GM18867 (cell line): ENCODE results near the gene SLC2A4RG.

Source experiments
- ATAC-seq: cut with Tn5 transposase; IDR thresholded peaks from one replicate; pipeline ENCODE4 v1.9.1; 2021; ENCODE audit warnings: mild to moderate bottlenecking, moderate library complexity; ENCODE audit not compliant: unreplicated experiment

Gene SLC2A4RG

DNA sequence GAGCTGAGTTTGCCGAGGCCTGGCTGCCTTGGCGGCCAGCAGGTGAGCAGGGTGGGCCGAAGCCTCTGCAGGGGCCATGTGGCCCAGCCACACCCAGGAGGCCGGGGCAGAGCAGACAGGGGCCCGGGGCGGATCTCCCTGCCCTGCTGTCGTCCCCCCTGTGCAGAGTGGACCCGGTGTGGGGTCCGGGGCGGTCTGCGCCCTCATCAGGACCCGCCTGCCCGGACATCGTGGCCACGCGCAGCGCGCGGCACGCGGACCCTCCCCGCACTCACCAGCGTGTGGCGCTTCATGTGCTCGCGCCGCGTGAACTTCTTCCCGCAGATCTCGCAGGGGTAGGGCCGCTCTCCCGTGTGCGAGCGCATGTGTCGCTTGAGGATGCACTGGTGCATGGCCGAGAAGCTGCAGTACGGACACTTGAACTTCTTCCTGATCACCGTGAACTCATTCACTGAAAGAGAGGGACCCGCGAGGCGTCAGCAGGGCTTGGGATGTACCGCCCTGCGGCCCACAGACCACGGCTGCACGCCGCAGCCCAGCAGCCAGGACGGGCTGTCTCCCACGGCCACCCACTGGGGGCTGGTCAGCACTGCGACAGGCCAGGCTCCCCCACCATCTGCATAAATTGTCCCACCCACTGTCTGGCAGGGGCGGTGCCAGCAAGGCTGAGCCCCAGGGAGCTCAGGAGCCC lies 13.0 kb downstream of the SLC2A4RG start:
- no peak for ATAC-seq

DNA sequence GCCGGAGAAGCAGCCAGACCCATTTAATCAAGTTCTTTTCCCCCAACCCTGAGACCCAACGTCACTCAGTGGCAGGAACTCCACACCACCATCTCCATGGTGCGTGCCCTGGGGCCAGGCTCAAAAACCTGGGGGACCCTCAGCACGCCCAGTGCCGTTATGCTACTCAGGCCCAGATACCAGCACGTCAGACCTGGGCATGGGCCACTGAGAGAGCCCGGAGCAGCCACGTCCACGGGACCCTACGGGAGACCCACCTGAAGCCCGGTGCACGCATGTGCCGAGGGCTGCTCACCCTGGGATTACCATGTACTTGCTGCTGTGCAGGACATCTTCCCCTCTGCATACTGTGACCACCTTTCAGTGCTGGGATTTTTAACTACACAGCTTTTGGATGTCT lies 13.8 kb downstream of the SLC2A4RG start:
- no peak for ATAC-seq

DNA sequence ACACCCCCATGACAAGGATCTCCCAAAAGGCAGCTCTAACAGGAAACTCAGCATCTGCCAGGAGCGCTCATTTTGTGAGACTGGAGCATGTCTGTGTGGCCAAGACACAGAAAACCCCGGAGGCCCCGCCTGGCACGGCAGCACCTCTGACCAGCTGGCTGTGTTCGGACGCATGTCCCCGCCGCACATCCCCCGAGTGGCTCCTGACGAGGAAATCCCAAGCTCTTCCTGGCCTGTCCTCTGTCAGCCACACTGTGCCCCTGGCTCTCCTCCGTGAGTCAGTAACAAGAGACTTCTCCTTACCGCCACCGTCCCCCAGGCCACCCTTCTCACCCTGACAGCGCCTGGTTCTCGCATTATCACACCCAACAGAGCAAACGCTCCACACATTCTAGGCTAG lies 14.4 kb downstream of the SLC2A4RG start:
- ATAC-seq = no peak

DNA sequence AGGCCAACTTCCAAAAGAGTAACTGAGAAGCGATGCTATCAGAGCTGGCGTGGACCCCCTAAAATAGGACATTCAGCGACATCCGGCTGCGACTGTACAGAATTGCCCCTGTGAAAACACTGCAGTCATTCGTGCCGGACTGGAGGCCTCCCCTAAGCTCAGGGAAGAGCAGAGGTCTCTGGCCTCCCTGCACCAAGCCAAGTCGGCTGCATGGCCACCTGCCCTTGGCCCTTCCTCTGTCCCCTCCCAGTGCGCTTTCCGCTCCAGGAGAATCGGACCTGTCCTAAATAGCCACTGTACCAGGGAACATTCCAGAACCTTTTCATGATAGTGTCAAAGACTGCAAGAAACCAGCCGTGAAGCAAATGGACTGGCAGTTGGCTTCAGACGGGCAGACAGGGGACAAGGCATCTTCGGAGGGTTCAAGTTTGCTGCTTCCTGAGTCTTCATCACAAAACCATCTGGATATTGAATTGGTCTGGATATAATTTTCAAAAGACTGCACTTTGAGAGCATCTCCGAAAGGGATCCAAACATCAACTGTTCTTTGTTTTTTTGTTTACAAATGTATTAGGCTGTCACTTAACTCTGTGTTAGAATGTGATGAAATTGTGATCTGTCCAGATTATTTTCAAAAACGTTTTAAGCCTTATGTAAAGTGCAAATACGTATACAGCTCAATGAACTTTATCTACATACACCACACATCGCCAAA lies 16.5 kb downstream of the SLC2A4RG start:
- no peak for ATAC-seq

DNA sequence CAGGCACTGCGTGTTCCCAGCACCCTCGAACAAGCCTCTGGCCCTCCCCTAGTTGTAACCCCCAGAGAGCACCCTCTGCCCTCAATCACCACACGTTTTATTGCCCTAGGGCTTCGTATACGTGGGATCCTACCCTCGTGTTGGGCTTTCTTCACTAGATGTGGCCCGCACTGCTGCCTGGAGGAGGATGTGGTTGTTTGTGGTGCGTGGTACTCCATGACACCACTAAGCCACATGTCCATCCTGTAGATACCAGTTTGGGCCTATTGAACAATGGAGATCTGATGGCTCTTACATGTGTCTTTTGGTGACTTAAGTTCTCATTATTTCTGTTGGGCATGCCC lies 17.0 kb downstream of the SLC2A4RG start:
- no peak for ATAC-seq

DNA sequence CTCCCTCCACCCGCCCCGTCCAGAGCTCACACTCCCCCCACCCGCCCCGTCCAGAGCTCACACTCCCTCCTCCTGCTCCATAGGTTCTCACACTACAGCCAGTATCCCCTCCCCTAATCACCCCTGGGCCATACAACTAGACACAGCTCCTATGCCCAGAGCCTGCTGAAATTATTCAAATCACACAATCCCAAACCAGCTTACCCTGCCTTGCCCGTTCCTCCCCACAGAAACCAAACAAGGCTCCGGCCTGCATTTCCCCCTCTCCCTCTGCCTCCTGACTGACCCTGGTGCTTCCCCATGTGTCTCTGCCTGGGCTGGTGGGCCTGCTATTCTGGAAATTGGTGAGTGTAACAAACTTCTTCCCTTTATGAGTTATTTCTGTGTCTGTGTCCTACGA lies 18.6 kb downstream of the SLC2A4RG start:
- ATAC-seq = no peak

DNA sequence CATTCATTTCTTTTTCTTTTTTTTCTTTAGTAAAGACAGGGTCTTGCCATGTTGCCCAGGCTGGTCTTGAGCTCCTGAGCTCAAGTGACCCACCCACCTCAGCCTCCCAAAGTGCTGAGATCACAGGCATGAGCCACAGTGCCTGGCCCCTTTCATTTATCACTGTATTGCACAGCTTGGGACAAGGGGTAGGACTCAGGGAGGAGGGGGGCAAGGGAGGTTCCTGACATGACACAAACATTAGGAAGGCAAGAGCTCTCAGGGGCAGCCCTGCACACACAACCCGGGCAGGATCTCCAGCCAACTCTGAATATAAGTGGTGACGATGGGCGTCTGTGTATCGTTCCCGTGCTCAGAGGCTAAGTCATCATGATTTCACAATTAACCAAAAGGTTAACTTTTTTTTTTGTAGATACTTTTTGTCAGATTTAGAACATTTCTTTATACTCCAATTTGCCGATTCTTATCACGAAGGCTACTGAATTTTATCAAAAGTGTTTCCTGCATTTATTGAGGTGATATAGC lies 19.9 kb downstream of the SLC2A4RG start:
- no peak for ATAC-seq

DNA sequence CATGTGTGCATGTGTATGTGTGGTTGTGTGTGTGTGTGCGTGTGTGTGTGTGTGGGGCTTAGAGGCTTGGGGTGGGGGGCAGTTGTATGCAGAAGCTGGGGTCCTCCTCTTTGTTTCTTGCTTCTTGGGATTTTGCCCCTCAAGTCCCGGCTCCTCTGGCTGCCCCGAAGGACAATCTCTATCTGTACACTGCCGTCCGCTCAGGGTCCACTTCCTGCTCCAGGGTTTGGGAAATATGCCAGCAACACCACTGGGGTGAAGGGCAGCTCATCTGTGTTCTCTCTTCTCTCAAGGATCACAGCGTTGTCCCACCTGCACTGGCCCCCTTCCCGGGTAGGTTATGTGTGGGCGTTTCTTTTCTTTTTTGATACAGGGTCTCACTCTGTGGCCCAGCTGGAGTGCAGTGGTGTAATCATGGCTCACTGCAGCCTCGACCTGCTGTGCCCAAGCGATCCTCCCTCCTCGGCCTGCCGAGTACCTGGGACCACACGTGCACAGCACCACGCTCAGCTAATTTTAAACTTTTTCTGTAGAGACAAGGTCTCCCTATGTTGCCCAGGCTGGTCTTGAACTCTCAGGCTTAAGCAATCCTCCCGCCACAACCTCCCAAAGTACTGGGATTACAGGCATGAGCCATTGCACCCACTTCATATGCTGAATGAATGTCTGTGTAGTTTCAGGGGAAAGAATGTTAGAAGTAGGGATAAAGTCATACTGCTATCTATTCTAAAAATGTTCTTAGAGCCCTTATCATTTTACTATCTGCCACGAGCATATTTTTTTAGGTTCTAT lies 25.7 kb downstream of the SLC2A4RG start:
- ATAC-seq = no peak

DNA sequence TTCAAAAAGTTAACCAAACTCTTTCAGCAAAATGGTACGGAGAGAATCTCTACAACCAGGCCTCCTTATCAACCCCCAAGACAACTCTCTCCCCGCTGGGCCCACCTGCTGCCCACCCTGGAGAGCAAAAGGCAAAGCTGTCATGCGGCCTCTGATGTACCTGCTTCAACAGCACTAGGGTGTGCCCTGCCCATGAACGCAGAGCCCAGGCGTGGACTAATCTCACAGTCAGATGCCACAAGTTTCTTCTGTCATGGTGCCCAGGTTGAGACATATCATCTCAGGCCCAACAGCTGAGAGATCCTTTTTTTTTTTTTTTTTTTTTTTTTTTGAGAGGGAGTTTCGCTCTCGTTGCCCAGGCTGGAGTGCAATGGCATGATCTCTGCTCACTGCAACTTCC lies 26.3 kb downstream of the SLC2A4RG start:
- no peak for ATAC-seq

DNA sequence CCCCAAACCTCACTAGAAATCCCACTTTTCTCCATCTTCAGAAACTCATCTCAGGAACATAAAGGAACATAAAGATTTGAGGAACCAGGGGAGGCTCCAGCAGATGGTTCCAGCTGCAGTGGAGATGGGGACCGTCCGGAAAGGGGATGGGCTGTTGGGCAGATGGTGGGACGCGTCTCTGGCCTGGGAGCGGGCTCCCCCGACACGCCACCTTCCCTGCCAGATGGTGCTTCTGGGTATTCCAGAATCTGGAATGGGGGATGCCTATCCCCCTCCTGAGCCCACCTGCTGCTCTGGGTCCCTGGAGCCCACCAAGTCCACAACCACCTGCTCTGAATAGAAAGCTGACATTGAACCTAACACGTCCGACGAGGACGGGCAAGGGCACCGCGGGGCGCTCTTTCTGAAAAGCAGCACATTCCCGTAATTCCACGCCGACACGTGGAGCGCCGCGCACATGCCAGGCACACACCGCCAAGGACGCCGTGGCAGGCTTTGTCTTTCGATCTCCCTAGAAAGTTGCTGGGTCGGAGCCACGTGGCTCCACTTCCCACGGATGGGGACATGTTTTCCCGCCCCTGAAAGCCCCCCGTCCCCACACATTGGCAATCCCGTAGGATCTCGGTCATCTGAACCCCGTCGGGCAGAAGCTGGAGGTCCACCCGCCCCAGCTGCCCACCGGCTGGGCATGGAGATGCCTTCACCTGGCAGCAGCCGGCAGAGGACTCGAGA lies 27.3 kb downstream of the SLC2A4RG start:
- ATAC-seq = no peak

DNA sequence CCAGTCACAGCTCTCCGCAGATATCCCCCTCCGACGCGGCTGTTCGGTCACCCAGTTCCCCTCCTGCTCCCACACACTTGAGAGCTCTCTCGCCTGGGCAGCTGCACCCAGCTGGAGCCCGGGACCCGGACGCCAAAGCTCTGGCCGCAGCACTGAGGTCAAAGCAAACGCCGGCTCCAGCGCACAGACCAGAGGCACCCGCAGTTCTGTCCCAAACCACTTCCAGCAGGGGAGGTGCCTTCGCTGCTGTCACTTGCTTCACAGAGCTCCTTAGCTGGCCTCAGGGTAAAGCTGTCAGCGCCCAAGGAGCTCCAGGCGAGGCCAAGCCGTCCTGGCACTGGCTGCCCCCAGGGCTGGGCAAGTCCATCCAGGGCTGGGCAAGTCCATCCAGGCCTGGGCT lies 27.9 kb downstream of the SLC2A4RG start:
- ATAC-seq = no peak

DNA sequence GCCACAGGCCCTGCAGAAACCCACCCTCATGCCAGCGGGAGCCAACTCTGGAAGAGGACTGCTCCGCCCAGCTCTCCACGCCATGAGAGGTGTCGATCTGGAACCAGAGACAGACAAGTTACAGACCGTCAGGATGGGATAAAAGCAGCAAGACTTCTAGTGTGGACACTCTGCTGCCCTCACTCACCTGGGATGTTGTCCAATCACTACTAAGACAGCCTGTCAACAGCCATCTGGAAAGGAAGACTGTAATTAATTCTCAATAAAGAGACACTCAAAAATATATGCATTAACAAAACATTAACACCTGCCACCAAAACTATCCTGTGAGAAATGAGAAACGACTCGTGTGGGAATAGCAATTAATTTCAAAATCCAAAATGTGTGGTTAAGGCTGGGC lies 28.3 kb downstream of the SLC2A4RG start:
- ATAC-seq = no peak

DNA sequence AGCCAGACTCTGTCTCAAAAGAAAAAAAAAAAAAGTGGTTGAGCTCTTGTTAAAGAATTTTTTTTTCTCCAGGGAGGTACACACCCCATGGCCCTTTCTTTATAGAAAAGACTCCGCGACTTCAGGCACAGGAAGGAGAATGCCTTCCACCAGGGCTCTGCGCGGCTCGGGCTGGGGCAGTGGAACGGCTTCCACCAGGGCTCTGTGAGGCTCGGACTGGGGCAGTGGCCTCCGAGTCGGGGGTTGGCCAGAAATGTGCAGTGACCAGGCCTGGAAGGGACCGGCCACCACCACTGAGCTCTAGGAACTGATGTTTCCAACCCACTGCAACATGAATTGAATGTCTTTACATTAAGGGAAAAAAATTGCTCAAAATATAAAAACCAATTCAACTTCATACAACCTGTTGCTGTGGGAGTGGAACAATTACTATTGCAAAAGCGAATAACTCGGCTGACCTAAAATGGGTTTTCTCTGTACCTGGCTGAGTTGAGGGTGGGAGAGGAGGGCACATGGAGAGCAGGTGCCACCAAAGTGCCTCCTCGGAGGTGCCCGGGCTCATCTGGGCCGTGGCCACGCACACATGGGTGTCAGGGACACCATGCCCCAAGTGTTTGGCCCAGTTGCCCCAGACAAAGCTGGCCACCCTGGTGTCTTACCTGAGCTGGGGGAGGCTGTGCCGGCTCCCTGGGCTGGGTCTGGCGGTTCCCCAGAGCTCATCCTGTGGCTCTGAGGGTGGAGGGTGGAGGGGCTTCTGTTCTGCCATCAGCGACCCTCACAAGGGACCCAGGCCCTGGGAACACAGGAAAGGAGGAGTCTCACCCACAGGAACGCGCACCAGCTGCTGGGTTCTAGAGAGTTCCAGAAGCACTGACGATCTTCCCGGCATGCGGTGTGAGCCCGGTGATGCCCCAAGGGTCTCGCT lies 29.3 kb downstream of the SLC2A4RG start:
- no peak for ATAC-seq

DNA sequence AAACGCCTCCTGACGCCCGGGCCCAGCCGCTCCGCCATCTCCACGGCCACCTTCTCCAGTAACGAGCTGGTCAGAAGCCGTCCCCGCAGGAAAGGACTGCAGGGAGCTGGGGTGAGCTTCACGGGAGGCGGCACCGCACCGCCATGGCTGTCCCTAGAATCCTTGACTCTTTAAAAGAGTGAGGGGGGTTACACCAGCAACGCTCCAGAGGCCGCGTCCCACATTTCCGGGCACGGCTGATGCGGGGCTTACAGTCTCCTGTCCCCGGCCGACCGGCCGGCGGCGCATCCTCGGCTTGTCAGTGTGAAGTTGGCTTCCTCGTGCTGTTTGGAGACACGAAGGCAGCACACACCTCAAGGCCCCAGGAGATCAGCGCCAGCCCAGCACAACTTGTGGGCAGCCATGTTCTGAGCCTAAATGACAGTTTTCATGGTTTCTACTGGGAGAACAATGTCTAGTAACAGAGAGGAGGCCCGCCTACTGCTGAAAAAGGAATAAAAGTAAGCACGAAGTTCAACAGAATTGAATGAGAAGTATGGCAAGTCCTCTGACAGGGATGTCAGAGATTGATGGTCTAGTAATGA lies 30.4 kb downstream of the SLC2A4RG start:
- no peak for ATAC-seq

DNA sequence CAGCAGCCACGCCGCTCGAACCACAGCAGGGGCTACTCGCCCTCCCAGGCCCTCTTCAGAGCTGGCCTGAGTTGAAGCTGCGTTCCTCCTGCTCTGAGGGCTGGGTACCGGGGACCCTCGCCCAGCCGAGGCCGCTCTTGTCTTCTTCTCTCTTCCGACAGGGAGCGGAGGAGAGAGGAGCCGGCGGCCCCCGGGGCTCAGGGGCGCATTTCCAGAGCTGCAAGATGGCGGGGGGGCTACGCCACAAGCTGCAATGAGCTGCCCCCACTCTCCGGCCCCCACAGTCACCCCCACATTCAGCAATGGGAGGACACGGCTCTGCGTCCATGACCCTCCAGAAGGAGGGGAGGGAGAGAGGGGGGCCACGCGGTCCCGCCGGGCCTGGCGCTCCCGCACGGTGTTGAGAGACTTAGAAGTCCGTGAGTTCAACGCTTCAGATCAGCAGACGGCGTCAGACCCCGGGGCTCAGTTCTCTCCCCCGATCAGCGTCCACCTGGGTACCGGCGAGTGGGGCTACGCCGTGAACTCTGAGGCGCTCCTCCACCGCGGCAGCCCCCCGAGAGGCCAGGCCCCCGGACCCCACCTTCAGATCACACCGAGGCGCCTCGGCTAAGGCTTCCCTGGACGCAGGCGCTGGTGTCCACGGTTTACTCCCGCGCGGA lies 31.6 kb downstream of the SLC2A4RG start:
- no peak for ATAC-seq

DNA sequence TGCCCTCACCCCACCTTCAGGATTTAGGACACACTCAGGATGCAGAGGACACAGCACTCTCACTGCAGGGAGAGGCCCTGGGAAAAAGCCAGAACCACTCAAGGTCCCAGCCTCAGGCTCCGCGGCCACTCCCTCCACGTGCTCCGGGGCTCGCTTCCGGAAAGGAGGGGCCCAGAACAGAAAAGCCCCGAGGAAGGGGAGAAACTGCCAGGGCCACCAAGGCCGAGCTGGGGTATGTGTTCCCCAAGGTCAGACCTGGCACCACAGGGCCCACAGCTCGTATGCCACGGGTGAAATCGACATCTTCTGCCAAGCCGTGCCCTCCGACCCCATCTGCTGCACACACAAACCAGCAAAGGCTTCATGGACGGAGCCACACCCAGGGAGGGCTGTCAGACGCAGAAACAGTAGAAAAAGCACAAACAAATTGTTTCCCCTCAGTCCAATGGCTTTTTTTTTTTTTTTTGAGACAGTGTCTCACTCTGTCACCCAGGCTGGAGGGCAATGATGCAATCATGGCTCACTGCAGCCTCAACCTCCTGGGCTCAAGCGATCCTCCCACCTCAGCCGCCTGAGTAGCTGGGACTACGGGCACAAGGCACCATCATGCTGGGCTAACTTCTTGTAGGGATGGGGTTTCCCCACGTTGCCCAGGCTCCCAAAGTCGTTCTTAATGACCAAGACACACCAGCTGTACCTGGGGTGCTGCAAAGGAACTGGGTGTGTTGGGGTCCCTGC lies 33.4 kb downstream of the SLC2A4RG start:
- no peak for ATAC-seq

DNA sequence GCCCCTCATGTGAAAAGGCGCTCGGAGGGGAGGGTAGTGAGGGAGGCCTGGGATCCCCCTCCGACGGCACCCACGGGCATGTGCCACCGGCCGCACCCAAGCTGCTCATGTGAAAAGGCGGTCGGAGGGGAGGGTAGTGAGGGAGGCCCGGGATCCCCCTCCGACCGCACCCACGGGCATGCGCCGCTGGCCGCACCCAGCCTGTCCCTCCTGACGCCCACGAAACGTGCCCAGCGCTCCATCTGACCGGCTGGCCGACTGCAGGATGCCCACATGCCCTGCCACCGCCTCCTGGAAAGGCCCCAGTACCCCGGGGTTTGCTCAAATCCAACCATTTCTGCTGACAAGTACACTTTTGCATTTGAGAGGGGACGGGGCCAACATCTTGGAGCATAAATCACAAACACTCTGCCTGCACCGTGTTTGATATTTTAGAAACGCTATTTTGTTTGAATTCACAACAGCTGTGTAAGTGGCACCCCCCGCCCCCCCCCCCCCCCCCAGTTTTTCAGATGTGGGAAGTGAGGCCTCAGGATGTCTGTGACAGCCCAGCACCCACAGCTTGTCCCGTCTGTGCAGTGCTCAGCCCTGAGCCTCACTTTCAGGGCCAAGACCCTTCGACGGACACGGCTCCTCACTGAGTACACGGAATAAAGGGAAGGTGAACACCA lies 34.1 kb downstream of the SLC2A4RG start:
- ATAC-seq = no peak

DNA sequence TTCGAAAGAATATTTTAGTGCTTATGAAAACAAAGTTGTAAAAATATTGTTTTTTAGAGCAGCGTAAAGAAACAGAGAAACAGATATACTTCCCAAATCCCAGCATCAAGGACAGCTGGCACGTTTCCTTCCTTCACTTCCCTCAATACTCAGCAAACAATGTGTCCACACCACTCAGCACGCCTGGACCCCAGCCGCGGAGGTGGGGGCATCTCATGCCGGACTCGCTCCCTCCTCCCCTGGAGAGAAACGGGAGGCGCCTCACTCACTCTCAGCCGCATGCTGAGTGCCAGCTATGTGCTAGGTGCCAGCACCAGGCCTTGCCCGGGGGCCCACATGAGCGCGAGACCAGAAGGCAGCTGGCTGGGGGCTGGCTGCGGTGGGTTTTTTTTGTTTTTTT lies 34.7 kb downstream of the SLC2A4RG start:
- ATAC-seq = no peak
